ENCODE results near the gene TEX11.

GRCh38 chrX:70553516-70553915 is 355.0 kb downstream of the TEX11 start:
- TF ChIP-seq CTCF (IDR thresholded peaks at IDR 0.05) = no peak
- TF ChIP-seq POLR2AphosphoS5 (IDR thresholded peaks at IDR 0.05) = no peak
